WI38 (cell line): ENCODE data around the gene PDE1A.
"Not testable (repeated sequence)": the region's sequence is repeated elsewhere in the genome, so short reads cannot be mapped to it uniquely, and the experiment has no call there.

Experiments used
- H3K4me3 ChIP-seq: 2 replicates; pipeline ENCODE4 v1.5.1; 2011; ENCODE audit warnings: low read depth, mild to moderate bottlenecking, control low read depth, low read length
- TF ChIP-seq, protein P1 (sequence below): IDR thresholded peaks from 2 replicates; pipeline ENCODE4 v1.5.1; 2012; ENCODE audit warnings: low read depth, mild to moderate bottlenecking, control low read depth, low read length

PDE1A gene

DNA sequence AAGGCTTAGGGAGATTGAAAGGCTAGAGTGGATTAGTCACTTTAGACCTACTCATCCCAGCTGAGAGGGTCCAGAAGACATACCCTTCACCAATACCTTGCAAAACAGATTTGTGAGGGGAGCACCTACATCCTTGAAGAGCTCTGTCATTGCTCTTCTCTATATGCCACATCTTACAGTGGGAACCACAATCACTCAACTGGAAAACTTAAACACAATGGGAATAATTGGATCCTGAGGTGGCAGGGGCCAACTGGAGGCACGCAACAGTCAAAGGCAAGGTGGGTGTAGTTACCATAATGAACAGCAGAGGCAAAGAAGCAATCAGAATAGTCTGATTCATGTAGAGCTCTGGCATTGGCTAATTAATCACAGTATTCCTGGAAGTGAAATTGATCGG is 35.4 kb downstream of the PDE1A start:
- H3K4me3 ChIP-seq = no peak overlapping the region
- TF ChIP-seq, protein P1, sequence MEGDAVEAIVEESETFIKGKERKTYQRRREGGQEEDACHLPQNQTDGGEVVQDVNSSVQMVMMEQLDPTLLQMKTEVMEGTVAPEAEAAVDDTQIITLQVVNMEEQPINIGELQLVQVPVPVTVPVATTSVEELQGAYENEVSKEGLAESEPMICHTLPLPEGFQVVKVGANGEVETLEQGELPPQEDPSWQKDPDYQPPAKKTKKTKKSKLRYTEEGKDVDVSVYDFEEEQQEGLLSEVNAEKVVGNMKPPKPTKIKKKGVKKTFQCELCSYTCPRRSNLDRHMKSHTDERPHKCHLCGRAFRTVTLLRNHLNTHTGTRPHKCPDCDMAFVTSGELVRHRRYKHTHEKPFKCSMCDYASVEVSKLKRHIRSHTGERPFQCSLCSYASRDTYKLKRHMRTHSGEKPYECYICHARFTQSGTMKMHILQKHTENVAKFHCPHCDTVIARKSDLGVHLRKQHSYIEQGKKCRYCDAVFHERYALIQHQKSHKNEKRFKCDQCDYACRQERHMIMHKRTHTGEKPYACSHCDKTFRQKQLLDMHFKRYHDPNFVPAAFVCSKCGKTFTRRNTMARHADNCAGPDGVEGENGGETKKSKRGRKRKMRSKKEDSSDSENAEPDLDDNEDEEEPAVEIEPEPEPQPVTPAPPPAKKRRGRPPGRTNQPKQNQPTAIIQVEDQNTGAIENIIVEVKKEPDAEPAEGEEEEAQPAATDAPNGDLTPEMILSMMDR = no peak

DNA sequence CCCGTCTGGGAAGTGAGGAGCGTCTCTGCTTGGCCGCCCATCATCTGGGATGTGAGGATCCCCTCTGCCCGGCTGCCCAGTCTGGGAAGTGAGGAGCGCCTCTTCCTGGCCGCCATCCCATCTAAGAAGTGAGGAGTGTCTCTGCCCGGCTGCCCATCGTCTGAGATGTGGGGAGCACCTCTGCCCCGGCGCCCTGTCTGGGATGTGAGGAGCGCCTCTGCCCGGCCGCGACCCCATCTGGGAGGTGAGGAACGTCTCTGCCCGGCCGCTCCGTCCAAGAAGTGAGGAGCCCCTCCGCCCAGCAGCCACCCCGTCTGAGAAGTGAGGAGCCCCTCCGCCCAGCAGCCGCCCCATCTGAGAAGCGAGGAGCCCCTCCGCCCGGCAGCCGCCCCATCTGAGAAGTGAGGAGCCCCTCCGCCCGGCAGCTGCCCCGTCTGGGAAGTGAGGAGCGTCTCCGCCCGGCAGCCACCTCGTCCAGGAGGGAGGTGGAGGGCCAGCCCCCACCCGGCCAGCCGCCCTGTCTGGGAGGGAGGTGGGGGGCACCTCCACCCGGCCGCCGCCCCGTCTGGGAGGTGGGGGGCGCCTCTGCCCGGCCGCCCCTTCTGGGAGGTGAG is 40.5 kb downstream of the PDE1A start:
- not testable (repeated sequence) for H3K4me3 ChIP-seq

DNA sequence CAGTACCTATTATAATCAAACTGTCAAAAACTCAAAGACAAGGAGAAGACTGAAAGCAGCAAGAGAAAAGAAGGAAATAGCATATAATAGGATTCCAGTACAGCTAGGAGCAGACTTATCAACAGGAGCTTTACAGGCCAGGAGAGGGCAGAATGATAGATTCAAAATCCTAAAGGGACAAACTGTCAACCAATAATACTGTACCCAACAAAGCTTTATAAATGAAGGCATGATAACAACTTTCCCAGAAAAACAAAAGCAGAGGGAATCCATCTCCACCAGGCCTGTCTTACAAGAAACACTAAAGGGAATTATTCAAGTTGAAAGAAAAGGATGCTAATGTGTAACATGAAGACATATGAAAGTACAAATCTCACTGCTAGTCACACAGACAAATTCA is 42.0 kb downstream of the PDE1A start:
- no peak overlapping the region for H3K4me3 ChIP-seq
- TF ChIP-seq, protein P1 = no peak

DNA sequence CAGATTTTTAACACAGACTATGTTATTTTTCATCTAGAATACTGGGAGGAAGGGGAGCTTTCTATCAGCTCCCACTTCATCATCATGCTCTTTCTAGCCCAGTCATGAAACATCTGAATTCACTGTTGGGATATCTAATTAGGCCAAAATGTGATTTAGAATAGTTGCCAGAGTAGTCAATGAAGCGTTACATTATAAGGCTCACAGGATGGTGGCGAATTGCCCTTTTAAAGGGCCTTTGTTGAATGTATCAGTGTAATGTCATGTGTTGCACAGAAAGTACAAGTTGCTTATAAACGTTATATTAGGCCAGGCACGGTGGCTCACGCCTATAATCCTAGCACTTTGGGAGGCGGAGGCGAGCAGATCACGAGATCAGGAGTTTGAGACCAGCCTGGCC is 45.6 kb downstream of the PDE1A start:
- no peak overlapping the region for H3K4me3 ChIP-seq
- TF ChIP-seq, protein P1 = no peak

DNA sequence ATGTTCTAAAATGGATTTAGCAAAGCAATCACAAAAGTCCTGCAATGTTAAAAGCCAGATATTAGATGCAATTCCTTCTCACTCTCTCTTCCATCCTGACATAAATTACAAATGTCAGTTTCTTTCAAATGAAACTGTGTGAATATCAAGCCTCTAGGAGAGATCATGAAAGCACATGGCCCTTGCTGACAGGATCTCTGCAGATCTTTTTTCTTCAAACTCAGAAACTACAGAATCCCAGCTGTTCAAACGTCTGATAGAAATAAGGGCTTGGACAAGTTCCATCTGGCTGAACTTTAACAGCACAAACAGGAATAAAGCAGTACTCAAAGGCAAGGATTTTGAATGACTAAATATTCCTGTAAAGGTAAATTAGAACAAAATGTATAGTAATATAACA is 47.6 kb downstream of the PDE1A start:
- TF ChIP-seq, protein P1 = no peak
- H3K4me3 ChIP-seq = no peak overlapping the region

DNA sequence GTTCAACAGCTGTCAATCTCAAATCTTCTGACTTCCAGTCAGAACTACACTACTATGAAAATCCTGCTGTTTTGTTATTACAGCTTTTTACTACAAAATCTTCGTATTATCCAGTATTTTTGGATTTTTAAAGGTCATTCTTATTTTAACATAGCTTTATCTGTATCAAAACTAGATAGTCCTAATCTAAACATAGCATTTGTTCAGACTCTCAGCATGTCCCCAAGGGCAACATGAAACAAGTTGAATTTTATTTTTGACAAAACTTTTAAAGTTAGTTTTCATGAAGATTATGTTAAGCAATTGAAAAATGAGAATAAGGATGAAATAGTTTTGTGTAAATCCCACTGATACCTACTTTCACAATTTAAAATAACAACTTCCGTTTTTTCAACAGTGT is 48.1 kb downstream of the PDE1A start:
- H3K4me3 ChIP-seq = no peak overlapping the region
- TF ChIP-seq, protein P1 = no peak

DNA sequence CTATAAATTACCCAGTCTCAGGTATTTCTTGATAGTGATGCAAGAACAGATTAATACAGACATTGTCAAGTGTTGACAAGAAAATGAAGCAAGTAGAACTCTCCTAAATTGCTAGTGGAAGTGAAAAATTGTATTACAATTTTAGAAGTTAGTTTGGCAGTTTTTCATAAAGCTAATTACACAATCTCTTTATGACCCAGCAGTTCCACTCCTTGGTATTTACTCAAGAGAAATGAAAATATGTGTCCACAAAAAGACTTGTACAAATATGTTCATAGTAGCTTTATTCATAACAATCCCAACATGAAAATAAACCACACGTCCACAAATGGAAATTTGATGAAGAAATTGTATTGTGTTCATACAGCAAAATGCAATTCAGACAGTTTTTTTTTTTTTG is 49.4 kb downstream of the PDE1A start:
- H3K4me3 ChIP-seq = no peak overlapping the region
- TF ChIP-seq, protein P1 = no peak

DNA sequence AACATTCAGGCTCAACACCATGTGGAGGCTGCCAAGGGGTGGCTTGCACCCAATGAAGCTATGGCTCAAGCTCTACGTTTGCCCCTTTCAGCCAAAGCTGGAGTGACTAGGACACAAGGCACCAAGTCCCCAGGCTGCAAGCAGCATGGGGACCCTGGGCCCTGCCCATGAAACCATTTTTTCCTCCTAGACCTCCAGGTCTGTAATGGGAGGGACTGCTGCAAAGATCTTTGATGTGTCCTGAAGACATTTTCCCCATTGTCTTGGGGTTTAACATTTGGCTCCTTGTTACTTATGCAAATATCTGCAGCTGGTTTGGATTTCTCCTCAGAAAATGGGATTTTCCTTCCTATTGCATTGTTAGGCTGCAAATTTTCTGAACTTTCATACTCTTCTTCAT is 51.0 kb downstream of the PDE1A start:
- TF ChIP-seq, protein P1 = no peak
- H3K4me3 ChIP-seq = no peak overlapping the region
